ENCODE measurements around the gene GLRX. TPM values are rescaled to one million over a fixed set of nuclear protein-coding genes. Genes with fewer than 3 reads are reported as not detected.

Gene GLRX
- total RNA-seq, 1 donor from 2014 or later, result 32.8 TPM

- Mint-ChIP-seq H3K36me3 (ENCODE audit: unreplicated experiment) (peaks cover 36% of the 10 kb centered on the region), H3K27ac (ENCODE audit: unreplicated experiment) (no peak overlapping the region), H3K9me3 (ENCODE audit: unreplicated experiment) (peaks cover 5% of the 10 kb centered on the region), H3K4me1 (ENCODE audit: unreplicated experiment) (peaks cover 3% of the 10 kb centered on the region), H3K4me3 (ENCODE audit: unreplicated experiment) (no peak overlapping the region), H3K27me3 (ENCODE audit: unreplicated experiment) (no peaks in the 10 kb centered on the region)
- no peak for DNase-seq (ENCODE audit: extremely low spot score, unreplicated experiment)
- no peak for TF ChIP-seq CTCF (IDR thresholded peaks at IDR 0.05)
Measured at GRCh38 chr5:95800553-95800952, 22.0 kb downstream of the GLRX start.

GRCh38 chr5:95799191-95799835 is 23.2 kb downstream of the GLRX start:
- TF ChIP-seq CTCF (IDR thresholded peaks at IDR 0.05), result no peak
- H3K4me3 Mint-ChIP-seq (ENCODE audit: unreplicated experiment), result no peak overlapping the region
- H3K27ac Mint-ChIP-seq (ENCODE audit: unreplicated experiment), result no peak overlapping the region

GRCh38 chr5:95798545-95798944 is 24.0 kb downstream of the GLRX start:
- TF ChIP-seq CTCF (IDR thresholded peaks at IDR 0.05), result no peak
- Mint-ChIP-seq H3K27ac (ENCODE audit: unreplicated experiment) (no peak overlapping the region), H3K4me3 (ENCODE audit: unreplicated experiment) (no peak overlapping the region), H3K9me3 (ENCODE audit: unreplicated experiment) (no peaks in the 10 kb centered on the region), H3K27me3 (ENCODE audit: unreplicated experiment) (no peaks in the 10 kb centered on the region), H3K36me3 (ENCODE audit: unreplicated experiment) (peaks cover 43% of the 10 kb centered on the region), H3K4me1 (ENCODE audit: unreplicated experiment) (peaks cover 3% of the 10 kb centered on the region)
- DNase-seq (ENCODE audit: extremely low spot score, unreplicated experiment), result no peak

More at GRCh38 chr5:95799191-95799835, 23.2 kb downstream of the GLRX start:
- no peak for DNase-seq (ENCODE audit: extremely low spot score, unreplicated experiment)
- Mint-ChIP-seq H3K27me3 (ENCODE audit: unreplicated experiment) (no peaks in the 10 kb centered on the region), H3K36me3 (ENCODE audit: unreplicated experiment) (peaks cover 38% of the 10 kb centered on the region), H3K9me3 (ENCODE audit: unreplicated experiment) (no peaks in the 10 kb centered on the region), H3K4me1 (ENCODE audit: unreplicated experiment) (peaks cover 3% of the 10 kb centered on the region)

GRCh38 chr5:95798048-95798447 is 24.5 kb downstream of the GLRX start:
- Mint-ChIP-seq H3K4me3 (ENCODE audit: unreplicated experiment) (no peak overlapping the region), H3K9me3 (ENCODE audit: unreplicated experiment) (no peaks in the 10 kb centered on the region), H3K36me3 (ENCODE audit: unreplicated experiment) (peaks cover 47% of the 10 kb centered on the region), H3K4me1 (ENCODE audit: unreplicated experiment) (peaks cover 3% of the 10 kb centered on the region), H3K27ac (ENCODE audit: unreplicated experiment) (no peak overlapping the region), H3K27me3 (ENCODE audit: unreplicated experiment) (no peaks in the 10 kb centered on the region)
- DNase-seq (ENCODE audit: extremely low spot score, unreplicated experiment), result no peak
- TF ChIP-seq CTCF (IDR thresholded peaks at IDR 0.05), result no peak

GRCh38 chr5:95797301-95797700 is 25.2 kb downstream of the GLRX start:
- no peaks in the 10 kb centered on the region for H3K27me3 Mint-ChIP-seq (ENCODE audit: unreplicated experiment)
- no peak for DNase-seq (ENCODE audit: extremely low spot score, unreplicated experiment)
- H3K4me3 Mint-ChIP-seq (ENCODE audit: unreplicated experiment), result no peak overlapping the region
- peaks cover 44% of the 10 kb centered on the region for H3K36me3 Mint-ChIP-seq (ENCODE audit: unreplicated experiment)
- no peaks in the 10 kb centered on the region for H3K4me1 Mint-ChIP-seq (ENCODE audit: unreplicated experiment)
- H3K27ac Mint-ChIP-seq (ENCODE audit: unreplicated experiment), result no peak overlapping the region
- TF ChIP-seq CTCF (IDR thresholded peaks at IDR 0.05), result no peak
- H3K9me3 Mint-ChIP-seq (ENCODE audit: unreplicated experiment), result no peaks in the 10 kb centered on the region

All from osteocyte (in vitro differentiated cells).